Measurements from ENCODE around the gene ADCK2.

DNA sequence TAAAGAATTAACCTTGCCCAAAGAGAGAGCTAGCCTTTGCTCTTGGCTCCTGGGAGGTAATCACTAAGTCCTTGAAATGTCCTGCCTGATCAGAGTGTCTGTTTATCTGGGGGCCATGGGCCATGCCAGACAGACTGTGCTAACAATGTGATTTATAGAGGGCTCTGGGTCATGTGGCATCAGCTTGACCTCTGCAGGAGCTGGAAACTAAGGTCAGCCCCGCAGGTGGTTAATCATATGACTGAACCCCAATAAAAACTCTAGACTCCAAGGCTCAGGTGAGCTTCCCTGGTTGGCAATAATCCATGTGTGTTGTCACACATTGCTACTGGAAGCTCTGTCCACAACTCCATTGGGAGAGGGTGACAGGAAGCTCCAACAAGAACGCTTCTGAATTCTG is 71.3 kb downstream of the ADCK2 start:
- TF ChIP-seq, protein P1, sequence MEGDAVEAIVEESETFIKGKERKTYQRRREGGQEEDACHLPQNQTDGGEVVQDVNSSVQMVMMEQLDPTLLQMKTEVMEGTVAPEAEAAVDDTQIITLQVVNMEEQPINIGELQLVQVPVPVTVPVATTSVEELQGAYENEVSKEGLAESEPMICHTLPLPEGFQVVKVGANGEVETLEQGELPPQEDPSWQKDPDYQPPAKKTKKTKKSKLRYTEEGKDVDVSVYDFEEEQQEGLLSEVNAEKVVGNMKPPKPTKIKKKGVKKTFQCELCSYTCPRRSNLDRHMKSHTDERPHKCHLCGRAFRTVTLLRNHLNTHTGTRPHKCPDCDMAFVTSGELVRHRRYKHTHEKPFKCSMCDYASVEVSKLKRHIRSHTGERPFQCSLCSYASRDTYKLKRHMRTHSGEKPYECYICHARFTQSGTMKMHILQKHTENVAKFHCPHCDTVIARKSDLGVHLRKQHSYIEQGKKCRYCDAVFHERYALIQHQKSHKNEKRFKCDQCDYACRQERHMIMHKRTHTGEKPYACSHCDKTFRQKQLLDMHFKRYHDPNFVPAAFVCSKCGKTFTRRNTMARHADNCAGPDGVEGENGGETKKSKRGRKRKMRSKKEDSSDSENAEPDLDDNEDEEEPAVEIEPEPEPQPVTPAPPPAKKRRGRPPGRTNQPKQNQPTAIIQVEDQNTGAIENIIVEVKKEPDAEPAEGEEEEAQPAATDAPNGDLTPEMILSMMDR (IDR thresholded peaks at IDR 0.05), result no peak
- TF ChIP-seq ZFX (IDR thresholded peaks at IDR 0.05; ENCODE audit: borderline replicate concordance), result no peak

Data from 22Rv1 (cell line).